ENCODE results near the gene ZNF324. TPM values are rescaled to one million over a fixed set of nuclear protein-coding genes. Genes with fewer than 3 reads are reported as not detected.

The ZNF324 gene
- total RNA-seq, 1 donor from 2014 or later: 10.5 TPM

DNA sequence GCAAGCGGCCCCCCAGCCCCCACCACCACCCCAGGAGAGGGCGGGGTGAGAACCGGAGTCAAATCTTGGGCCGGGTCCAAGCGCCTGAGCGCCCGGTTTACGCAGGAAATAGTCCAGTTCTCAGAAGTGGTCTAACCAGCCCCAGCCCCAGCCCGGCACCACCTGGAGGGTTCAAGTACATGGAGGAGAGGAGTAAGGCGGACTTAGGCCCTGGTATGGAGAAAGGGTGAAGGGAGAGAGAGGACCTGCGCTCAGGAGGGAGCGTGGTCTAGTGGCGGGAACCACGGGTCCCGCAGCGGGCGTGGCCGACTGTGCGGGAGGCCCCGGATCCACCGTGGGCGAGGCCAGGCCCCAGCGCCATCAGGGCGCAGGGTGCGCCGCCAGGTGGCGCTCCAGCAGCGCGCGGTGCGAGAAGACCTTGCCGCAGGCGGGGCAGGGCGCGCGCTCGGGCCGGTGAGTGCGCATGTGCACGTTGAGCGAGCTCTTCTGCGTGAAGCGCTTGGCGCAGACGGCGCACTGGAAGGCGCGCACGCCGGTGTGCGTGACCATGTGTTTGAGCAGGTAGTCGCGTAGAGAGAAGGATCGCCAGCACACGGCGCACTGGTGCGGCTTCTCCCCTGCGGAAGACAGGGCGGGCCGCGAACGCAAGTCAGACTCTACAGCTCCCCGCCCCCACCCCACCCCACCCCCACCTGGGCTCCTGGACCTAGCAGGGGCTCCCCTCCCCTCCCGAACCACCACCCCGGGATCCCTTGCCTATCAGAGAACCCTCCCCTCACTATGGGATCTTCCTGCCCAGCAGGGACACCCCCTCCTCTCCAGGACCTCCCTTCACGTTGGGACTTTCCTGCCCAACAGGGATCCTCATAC is 47.0 kb downstream of the ZNF324 start:
- Histone ChIP-seq H3K36me3 (ENCODE audit: control insufficient read depth, insufficient read depth, low read length) (peaks cover 2% of the 10 kb centered on the region), H3K4me3 (ENCODE audit: low read depth, low read length) (peak overlapping the region; percentile 37), H3K27me3 (ENCODE audit: control insufficient read depth, insufficient read depth, low read length) (no peaks in the 10 kb centered on the region)
- FAIRE-seq (no peak), DNase-seq (ENCODE audit: low read depth) (peak; percentile 77)
- TF ChIP-seq, protein P1, sequence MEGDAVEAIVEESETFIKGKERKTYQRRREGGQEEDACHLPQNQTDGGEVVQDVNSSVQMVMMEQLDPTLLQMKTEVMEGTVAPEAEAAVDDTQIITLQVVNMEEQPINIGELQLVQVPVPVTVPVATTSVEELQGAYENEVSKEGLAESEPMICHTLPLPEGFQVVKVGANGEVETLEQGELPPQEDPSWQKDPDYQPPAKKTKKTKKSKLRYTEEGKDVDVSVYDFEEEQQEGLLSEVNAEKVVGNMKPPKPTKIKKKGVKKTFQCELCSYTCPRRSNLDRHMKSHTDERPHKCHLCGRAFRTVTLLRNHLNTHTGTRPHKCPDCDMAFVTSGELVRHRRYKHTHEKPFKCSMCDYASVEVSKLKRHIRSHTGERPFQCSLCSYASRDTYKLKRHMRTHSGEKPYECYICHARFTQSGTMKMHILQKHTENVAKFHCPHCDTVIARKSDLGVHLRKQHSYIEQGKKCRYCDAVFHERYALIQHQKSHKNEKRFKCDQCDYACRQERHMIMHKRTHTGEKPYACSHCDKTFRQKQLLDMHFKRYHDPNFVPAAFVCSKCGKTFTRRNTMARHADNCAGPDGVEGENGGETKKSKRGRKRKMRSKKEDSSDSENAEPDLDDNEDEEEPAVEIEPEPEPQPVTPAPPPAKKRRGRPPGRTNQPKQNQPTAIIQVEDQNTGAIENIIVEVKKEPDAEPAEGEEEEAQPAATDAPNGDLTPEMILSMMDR (IDR thresholded peaks at IDR 0.05; ENCODE audit: insufficient read depth, low read length, severe bottlenecking): peak; percentile 94

DNA sequence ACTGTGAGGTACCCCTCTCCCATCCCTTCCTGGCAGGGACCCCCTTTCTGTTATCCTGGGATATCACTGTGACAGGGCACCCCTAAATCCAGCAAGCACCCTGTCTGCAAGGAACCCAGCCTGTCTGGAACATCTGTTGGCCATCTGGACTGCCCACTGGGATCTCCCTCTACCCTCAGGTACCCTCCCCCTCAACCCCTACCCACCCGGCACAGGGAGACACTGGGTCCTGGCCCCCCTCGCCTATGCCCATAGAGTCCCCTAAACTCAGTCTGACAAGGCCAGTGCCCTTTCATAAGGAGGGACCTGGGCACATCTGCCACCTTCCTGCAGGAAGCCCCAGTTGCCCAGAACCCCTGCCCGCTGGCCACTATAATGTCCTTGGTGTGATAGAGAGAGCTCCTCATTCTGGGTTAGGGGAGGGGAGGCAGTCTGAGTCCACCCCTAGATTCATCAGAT is 47.7 kb downstream of the ZNF324 start:
- TF ChIP-seq, protein P1 (IDR thresholded peaks at IDR 0.05; ENCODE audit: insufficient read depth, low read length, severe bottlenecking): no peak
- H3K4me3 ChIP-seq (ENCODE audit: low read depth, low read length): peak overlapping the region; percentile 37
- peaks cover 2% of the 10 kb centered on the region for H3K36me3 ChIP-seq (ENCODE audit: control insufficient read depth, insufficient read depth, low read length)
- FAIRE-seq (no peak), DNase-seq (ENCODE audit: low read depth) (no peak)
- no peaks in the 10 kb centered on the region for H3K27me3 ChIP-seq (ENCODE audit: control insufficient read depth, insufficient read depth, low read length)

DNA sequence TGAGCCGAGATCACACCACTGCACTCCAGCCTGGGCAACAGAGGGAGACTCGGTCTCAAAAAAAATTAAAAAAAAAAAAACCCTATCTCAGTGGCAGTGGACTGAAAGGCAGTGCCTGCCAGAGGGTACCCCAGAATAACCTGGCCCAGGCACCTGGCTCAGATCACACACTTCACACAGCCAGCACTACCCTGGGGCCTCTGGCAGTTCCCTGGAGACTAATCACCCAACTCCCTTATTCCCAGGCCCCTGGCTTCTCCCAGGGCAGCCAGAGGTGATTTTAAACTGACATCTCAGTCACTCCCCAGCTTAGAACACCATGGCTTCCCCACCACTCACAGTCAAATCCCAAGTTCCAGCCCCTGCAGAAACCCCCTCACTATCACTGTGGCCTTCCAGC is 48.4 kb downstream of the ZNF324 start:
- Histone ChIP-seq H3K27me3 (ENCODE audit: control insufficient read depth, insufficient read depth, low read length) (no peaks in the 10 kb centered on the region), H3K36me3 (ENCODE audit: control insufficient read depth, insufficient read depth, low read length) (peaks cover 2% of the 10 kb centered on the region), H3K4me3 (ENCODE audit: low read depth, low read length) (no peak overlapping the region)
- no peak for DNase-seq (ENCODE audit: low read depth)
- FAIRE-seq: no peak
- TF ChIP-seq, protein P1 (IDR thresholded peaks at IDR 0.05; ENCODE audit: insufficient read depth, low read length, severe bottlenecking): no peak

DNA sequence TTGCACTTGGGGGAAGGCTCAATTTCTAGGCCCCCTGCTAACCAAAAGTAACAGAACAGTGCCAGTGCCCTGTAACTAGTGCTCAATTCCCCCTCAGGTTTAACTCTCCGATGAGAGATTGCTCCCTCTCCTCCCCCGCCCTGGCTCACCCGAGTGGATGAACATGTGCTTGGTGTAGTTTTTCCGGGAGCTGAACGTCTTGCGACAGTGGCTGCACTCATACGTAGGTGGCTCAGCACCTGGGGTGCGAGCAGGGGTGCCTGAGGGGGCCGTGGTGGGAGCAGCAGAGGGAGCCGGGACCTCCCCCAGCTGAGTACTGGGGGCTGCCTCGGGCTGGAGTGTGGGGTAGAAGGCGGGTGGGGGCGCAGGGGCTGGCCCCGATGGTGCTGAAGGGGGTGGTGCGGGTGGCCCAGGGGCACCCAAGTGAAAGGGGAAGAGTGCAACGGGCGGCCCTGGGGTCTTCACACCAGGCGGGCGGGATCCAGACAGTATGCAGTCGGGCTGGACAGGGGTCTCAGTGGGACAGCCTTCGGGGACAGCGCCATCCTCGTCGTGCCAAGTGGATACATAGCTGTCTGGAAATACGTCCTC is 49.5 kb downstream of the ZNF324 start:
- Histone ChIP-seq H3K4me3 (ENCODE audit: low read depth, low read length) (no peak overlapping the region), H3K27me3 (ENCODE audit: control insufficient read depth, insufficient read depth, low read length) (no peaks in the 10 kb centered on the region), H3K36me3 (ENCODE audit: control insufficient read depth, insufficient read depth, low read length) (peaks cover 2% of the 10 kb centered on the region)
- DNase-seq (ENCODE audit: low read depth) (no peak), FAIRE-seq (no peak)
- TF ChIP-seq, protein P1 (IDR thresholded peaks at IDR 0.05; ENCODE audit: insufficient read depth, low read length, severe bottlenecking): no peak

DNA sequence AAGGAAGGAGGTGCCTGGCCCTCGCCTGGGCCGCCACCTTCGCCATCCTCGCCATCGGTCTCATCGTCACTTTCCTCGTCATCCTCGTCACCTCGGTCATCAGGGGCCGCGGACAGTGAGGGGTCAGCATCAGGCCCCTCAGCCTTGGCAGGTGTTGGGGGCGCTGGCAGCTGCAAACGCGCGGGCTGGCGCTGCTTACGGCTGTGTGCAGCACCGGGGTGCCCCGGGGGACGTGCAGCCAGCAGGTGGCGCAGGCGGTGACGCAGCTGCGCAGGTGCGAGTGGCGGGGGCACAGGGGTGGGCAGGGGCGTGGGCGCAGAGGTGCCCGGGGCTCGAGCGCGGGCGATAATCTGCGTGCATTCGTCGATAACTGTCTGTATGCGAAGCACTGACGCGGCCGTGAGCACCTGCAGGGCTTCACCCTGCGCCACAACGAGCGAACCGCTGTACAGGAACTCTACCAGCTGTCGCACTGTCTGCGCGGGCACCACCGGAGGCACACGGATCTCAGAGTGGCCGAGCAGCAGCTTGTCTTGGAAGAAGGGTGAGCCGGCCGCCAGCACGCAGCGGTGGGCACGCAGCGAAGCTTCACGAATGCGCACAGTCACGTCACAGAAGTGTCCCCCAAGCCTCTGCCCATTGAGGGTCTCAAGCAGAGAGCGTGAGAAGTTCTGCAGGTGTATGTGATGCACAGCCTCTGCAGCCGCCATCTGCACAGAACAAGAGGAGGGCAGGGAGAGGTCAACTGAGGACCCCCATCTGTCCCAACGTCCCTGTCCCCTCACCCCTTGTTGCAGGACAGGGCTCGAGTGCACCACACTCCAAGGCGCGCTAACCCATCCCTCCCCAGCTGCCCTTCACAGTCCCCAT is 50.3 kb downstream of the ZNF324 start:
- DNase-seq (ENCODE audit: low read depth) (no peak), FAIRE-seq (no peak)
- Histone ChIP-seq H3K36me3 (ENCODE audit: control insufficient read depth, insufficient read depth, low read length) (peaks cover 2% of the 10 kb centered on the region), H3K4me3 (ENCODE audit: low read depth, low read length) (no peak overlapping the region), H3K27me3 (ENCODE audit: control insufficient read depth, insufficient read depth, low read length) (no peaks in the 10 kb centered on the region)
- TF ChIP-seq, protein P1 (IDR thresholded peaks at IDR 0.05; ENCODE audit: insufficient read depth, low read length, severe bottlenecking): no peak
